GM12891 (cell line): ENCODE results near the gene ADNP.

Experiments used
- POLR2A ChIP-seq: IDR thresholded peaks from 2 replicates; pipeline ENCODE4 v1.6.1; 2011; ENCODE audit warnings: low read depth, low read length, control low read depth
- POLR2AphosphoS5 ChIP-seq: IDR thresholded peaks from 2 replicates; pipeline ENCODE4 v1.6.1; 2011; ENCODE audit warnings: low read depth, low read length, control low read depth

DNA sequence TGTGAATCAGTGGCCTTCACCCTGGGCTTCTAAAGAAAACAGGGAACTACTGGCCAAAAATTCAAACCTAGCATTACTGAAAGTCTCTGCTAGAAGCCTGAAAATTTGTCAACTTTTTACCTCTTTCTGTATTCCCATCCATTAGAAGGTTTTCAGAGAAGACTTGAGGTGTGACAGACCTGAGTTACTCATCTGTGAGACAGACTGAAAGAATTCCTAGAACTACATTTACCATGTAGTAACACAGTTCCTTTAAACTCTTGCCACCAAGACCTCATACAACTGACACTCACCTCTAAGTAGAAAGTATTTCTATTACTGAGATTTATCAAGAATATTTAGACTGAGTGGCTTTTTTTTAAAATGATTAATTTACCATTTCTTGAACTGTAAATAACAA lies 22.6 kb upstream of the ADNP start:
- TF ChIP-seq POLR2AphosphoS5 (no peak), POLR2A (no peak)
